Epithelial cell of proximal tubule (primary cell): ENCODE data around the gene PALM3. TPM values are rescaled to one million over a fixed set of nuclear protein-coding genes. Genes with fewer than 3 reads are reported as not detected.

ENCODE experiments used
- DNase-seq: peaks from one replicate; pipeline ENCODE4 v3.0.0-alpha.2; 2011; ENCODE audit warnings: low read depth
- H3K4me3 ChIP-seq: 2 replicates; pipeline ENCODE4 v1.5.1; 2011; ENCODE audit warnings: low read depth, mild to moderate bottlenecking, low read length
- total RNA-seq: library from RNA; depleted of rRNA; stranded (reverse); fragments of >200 nt; gene quantifications from 2 replicates; pipeline ENCODE4 v1.2.3, GENCODE V29; 2015
- TF ChIP-seq, protein P1 (sequence below): conservative IDR thresholded peaks from 2 replicates; pipeline ENCODE4 v1.5.1; 2012; ENCODE audit warnings: low read depth, mild to moderate bottlenecking, low read length

PALM3 gene, protein sequence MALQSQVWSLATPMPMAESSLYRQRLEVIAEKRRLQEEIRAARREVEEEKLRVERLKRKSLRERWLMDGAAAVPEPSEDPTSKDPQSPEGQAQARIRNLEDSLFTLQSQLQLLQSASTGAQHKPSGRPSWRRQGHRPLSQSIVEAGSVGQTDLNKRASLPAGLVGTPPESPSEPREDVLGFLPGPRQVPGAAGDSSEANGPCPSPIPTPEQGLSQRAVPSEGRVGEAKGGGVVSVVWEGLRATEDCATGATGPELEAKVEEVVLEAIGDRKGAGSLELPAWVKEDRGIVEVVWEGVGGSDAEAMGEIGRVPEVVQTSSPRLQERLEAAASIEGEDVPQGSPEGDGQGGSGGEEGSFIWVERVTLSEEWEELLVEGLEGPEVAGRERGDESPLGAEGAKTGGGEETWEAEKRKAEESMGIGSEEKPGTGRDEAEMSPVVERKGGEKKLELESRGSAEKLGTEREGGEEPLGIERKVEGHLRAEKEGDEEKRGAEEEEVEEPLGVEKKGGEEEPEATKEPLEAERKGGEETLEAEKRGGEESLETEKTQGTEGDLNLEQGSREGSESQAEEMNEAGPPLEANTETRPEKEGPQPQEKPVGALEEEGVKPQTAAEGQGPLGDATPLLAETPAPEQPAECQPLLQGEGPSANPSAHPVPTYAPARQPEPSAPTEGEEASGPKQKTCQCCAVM
- 0.17 and 0.36 TPM in 2 replicates for total RNA-seq

DNA sequence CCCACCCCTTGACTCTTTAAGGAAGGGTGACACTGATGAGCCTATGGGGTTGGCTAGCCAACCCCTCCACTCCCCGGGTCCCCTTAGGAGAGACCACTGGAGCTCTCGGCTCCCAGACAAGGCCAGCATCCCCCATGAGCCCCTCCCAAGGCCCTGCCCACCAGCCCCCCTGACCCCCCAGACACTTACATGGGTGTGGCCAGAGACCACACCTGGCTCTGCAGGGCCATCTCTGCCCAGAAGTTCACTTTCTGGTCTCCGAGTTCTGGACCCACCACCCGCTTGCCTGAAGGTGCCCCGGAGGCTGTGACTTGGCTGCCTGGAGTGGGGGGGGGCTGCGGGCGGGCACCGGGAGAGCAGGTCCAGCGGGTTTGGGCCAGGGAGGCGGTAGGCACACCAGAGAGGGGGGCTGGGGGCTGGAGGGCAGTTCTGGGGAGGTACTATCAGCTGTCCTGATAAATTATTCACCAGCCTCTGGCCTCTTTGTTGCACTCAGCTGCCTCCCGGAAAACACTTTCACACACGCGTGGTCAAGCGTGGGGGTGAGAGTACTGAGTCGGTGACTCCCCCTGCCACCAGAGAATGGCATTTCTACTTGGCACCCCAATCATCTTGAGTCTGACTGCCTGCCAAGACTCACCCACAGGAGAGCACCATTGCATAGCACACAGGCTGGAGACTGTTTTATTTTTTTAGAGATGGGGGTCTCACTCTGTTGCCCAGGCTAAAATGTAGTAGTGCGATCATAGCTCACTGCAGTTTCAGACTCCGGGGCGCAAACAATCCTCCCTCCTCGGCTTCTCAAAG, at the start of gene PALM3:
Gene PALM3, minus strand, starts transcription at position 326 of the 807 bp plus-strand sequence. Its CDS starts 96 bp downstream, at position 230.
- peak within 1 kb of the TSS; percentile 55 for H3K4me3 ChIP-seq
- peak; percentile 67 for DNase-seq
- TF ChIP-seq, protein P1, sequence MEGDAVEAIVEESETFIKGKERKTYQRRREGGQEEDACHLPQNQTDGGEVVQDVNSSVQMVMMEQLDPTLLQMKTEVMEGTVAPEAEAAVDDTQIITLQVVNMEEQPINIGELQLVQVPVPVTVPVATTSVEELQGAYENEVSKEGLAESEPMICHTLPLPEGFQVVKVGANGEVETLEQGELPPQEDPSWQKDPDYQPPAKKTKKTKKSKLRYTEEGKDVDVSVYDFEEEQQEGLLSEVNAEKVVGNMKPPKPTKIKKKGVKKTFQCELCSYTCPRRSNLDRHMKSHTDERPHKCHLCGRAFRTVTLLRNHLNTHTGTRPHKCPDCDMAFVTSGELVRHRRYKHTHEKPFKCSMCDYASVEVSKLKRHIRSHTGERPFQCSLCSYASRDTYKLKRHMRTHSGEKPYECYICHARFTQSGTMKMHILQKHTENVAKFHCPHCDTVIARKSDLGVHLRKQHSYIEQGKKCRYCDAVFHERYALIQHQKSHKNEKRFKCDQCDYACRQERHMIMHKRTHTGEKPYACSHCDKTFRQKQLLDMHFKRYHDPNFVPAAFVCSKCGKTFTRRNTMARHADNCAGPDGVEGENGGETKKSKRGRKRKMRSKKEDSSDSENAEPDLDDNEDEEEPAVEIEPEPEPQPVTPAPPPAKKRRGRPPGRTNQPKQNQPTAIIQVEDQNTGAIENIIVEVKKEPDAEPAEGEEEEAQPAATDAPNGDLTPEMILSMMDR: peak; percentile 28

DNA sequence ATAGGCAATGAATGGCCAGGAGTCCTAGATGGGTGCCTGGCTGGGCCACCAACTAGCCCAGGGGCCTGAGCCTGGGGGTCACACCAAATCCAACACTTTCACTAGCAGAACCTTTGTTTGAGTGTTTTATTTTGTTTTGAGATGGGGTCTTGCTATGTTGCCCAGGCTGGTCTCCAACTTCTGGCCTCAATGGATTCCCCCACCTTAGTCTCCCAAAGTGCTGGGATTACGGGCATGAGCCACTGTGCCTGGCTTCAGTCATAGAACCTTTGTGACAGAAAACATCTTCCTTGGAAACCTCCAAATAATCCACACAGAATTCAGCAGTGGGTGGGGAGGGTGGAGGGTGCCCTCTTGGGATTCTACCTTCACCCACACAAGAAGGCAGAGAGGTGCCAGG, 49.6 kb upstream of the PALM3 start:
- H3K4me3 ChIP-seq: no peak overlapping the region
- TF ChIP-seq, protein P1: no peak
- DNase-seq: no peak

DNA sequence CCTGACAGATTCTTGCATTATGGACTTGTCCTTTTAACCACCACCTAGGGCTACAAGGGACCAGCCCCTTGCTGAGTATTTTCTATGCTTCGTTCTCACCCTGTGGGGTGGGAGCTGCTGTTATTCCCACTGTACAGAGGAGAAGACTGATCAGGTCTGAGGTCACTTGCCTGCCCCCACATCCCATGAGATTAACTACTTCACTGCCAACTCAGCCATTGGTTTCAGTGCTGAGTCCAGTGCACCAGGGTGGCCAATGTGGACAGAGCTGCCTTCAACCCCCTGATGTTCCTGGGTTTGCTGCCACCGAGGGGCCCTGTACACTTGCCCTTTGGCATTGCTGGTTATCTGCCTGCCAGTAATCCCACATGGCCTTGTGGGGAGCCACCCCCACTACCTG, 48.8 kb upstream of the PALM3 start:
- TF ChIP-seq, protein P1: no peak
- no peak overlapping the region for H3K4me3 ChIP-seq
- no peak for DNase-seq

DNA sequence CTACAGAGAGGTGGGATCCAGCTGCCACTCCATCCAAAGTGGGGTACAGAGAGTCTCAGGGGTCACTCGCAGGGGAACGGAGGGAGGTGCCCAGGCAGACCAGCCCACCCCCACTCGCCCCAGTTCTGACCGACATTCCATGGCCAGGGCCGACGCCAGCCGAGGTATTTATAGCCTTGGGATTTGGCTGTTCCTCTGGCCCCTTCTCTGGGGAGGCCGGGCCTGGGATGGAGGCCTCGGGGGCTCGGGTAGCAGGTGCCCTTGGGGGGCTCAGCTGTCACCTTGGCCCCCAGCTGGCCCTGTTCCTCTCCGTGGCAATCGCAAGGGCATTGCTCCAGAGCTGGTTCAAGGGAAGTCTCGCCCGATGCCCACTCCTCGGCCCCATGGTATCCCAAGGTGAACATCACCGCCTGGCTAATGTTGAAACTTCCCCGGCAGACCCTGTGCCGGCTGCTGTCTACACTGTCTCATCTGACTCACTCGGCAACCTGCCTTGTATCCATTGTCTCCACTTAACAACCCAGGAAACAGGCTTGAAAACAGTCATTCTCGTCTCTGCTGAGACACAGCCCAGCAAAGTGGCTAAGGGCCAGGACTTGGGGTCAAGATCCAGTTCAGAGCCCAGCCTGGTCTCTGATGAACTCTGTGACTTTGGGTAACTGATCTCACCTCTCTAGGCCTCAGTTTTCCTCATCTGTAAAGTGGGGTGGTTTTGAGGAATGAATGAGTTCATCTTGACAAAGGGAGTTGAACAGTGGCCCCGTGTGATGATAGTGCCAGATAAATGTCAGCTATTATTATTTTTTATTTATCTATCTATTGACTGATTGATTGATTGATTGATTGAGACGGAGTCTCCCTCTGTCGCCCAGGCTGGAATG, 45.9 kb upstream of the PALM3 start:
- no peak for DNase-seq
- no peak overlapping the region for H3K4me3 ChIP-seq
- TF ChIP-seq, protein P1: no peak

DNA sequence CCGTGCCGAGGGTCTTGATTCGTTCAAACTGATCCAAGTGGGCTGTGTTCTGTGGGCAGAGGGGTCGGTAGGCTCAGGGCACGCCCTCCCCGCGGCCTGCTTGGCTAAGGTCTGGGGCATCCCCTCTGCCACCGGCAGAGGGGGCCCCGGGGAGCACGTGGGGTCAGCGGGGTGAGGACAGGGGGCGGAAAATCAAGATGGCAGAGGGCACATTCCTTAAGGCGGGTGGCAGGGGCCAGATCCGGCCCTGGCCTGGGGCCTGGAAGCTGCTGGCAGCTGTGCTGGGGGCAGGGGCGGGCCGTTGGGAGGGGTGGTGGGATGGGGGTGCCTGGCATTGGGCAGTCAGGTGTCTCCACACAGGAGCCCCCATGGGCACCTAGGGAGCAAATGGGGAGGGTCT, 45.0 kb upstream of the PALM3 start:
- DNase-seq: no peak
- H3K4me3 ChIP-seq: no peak overlapping the region
- TF ChIP-seq, protein P1: no peak

DNA sequence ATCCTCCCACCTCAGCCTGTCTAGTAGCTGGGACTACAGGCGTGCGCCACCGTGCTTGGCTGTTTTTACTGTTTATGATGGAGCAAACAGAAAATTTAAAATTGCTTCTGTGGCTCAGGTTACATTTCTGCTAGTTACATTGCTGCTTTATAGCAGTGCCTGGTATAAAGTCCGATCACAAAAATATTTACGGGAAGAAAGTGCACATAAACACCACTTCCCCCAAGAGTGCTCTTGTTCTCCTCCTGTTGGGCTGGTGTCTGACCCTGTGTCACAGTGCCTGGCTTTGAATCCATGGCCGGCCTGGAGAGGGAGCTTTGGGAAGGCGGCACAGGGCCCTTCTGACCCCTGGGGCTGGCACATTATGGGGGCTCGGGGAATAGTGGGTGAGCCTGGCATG, 43.8 kb upstream of the PALM3 start:
- H3K4me3 ChIP-seq: no peak overlapping the region
- no peak for DNase-seq
- TF ChIP-seq, protein P1: no peak
